ENCODE data around the gene EAF1. TPM values are rescaled to one million over a fixed set of nuclear protein-coding genes. Genes with fewer than 3 reads are reported as not detected.
"Not testable (repeated sequence)": the region's sequence is repeated elsewhere in the genome, so short reads cannot be mapped to it uniquely, and the experiment has no call there.

Gene EAF1
- total and polyA plus RNA-seq, 5 donors from 2014 or later = 7.9 to 27.9 (median 10.2) TPM

- no peak overlapping the region for H3K4me3 Mint-ChIP-seq
Measured at GRCh38 chr3:15409774-15410173, 17.6 kb upstream of the EAF1 start.

GRCh38 chr3:15410966-15411365, 16.4 kb upstream of the EAF1 start:
- not testable (repeated sequence) for DNase-seq; ATAC-seq (ENCODE audit: low read depth in 2 of 2); H3K27me3 Mint-ChIP-seq; H3K4me1 ChIP-seq (ENCODE audit: control insufficient read depth, insufficient read depth, low read length, poor library complexity, severe bottlenecking); H3K9me3 Mint-ChIP-seq; H3K27me3 ChIP-seq (ENCODE audit: control insufficient read depth, insufficient read depth, low read length); H3K9me3 ChIP-seq (ENCODE audit: control insufficient read depth in 2 of 2, low read length in 2 of 2); H3K4me3 ChIP-seq (ENCODE audit: low read depth, low read length); H3K4me3 Mint-ChIP-seq; H3K4me1 Mint-ChIP-seq; H3K27ac ChIP-seq (ENCODE audit: insufficient read depth, low read length, poor library complexity, severe bottlenecking)
- peaks cover 58% of the 10 kb centered on the region for H3K36me3 ChIP-seq (ENCODE audit: control insufficient read depth, insufficient read depth, low read length)
- H3K36me3 Mint-ChIP-seq = peaks cover 41% of the 10 kb centered on the region
- peak overlapping the region in 1 of 3 donors; percentile 54 for H3K27ac Mint-ChIP-seq

More at GRCh38 chr3:15409774-15410173, 17.6 kb upstream of the EAF1 start:
- Mint-ChIP-seq H3K36me3 (peaks cover 29% of the 10 kb centered on the region), H3K27me3 (no peaks in the 10 kb centered on the region), H3K4me1 (peaks cover 0 to 4% (median 0%) of the 10 kb centered on the region in 4 donors), H3K27ac (no peak overlapping the region), H3K9me3 (no peaks in the 10 kb centered on the region)
- Histone ChIP-seq H3K36me3 (ENCODE audit: control insufficient read depth, insufficient read depth, low read length) (peaks cover 46% of the 10 kb centered on the region), H3K4me3 (ENCODE audit: low read depth, low read length) (no peak overlapping the region), H3K4me1 (ENCODE audit: control insufficient read depth, insufficient read depth, low read length, poor library complexity, severe bottlenecking) (no peaks in the 10 kb centered on the region), H3K9me3 (ENCODE audit: control insufficient read depth in 2 of 2, low read length in 2 of 2) (no peaks in the 10 kb centered on the region), H3K27me3 (ENCODE audit: control insufficient read depth, insufficient read depth, low read length) (no peaks in the 10 kb centered on the region), H3K27ac (ENCODE audit: insufficient read depth, low read length, poor library complexity, severe bottlenecking) (no peak overlapping the region)
- no peak for DNase-seq
- ATAC-seq (ENCODE audit: low read depth in 2 of 2) = no peak

GRCh38 chr3:15420871-15421270, 6.5 kb upstream of the EAF1 start:
- ATAC-seq (ENCODE audit: low read depth in 2 of 2) = no peak
- Mint-ChIP-seq H3K9me3 (no peaks in the 10 kb centered on the region), H3K36me3 (peaks cover 34% of the 10 kb centered on the region), H3K4me3 (no peak overlapping the region), H3K27ac (no peak overlapping the region), H3K27me3 (no peaks in the 10 kb centered on the region), H3K4me1 (peaks cover 24 to 45% (median 29%) of the 10 kb centered on the region in 4 donors)
- DNase-seq = no peak
- Histone ChIP-seq H3K4me1 (ENCODE audit: control insufficient read depth, insufficient read depth, low read length, poor library complexity, severe bottlenecking) (peaks cover 12% of the 10 kb centered on the region), H3K27me3 (ENCODE audit: control insufficient read depth, insufficient read depth, low read length) (no peaks in the 10 kb centered on the region), H3K27ac (ENCODE audit: insufficient read depth, low read length, poor library complexity, severe bottlenecking) (no peak overlapping the region), H3K9me3 (ENCODE audit: control insufficient read depth in 2 of 2, low read length in 2 of 2) (no peaks in the 10 kb centered on the region), H3K4me3 (ENCODE audit: low read depth, low read length) (no peak overlapping the region), H3K36me3 (ENCODE audit: control insufficient read depth, insufficient read depth, low read length) (peaks cover 50% of the 10 kb centered on the region)

GRCh38 chr3:15426579-15427118, 749 bp upstream of the EAF1 start:
- Mint-ChIP-seq H3K4me1 (peaks cover 27 to 80% (median 51%) of the 10 kb centered on the region in 4 donors), H3K36me3 (peaks cover 31% of the 10 kb centered on the region), H3K4me3 (peak overlapping the region; percentile 92 to 100 (median 98)), H3K27ac (peak overlapping the region; percentile 96 to 99 (median 97)), H3K9me3 (no peaks in the 10 kb centered on the region), H3K27me3 (no peaks in the 10 kb centered on the region)
- Histone ChIP-seq H3K4me3 (ENCODE audit: low read depth, low read length) (peak overlapping the region; percentile 97), H3K4me1 (ENCODE audit: control insufficient read depth, insufficient read depth, low read length, poor library complexity, severe bottlenecking) (peaks cover 61% of the 10 kb centered on the region), H3K27me3 (ENCODE audit: control insufficient read depth, insufficient read depth, low read length) (no peaks in the 10 kb centered on the region), H3K27ac (ENCODE audit: insufficient read depth, low read length, poor library complexity, severe bottlenecking) (peak overlapping the region; percentile 82), H3K9me3 (ENCODE audit: control insufficient read depth in 2 of 2, low read length in 2 of 2) (no peaks in the 10 kb centered on the region), H3K36me3 (ENCODE audit: control insufficient read depth, insufficient read depth, low read length) (peaks cover 32% of the 10 kb centered on the region)
- no peak for ATAC-seq (ENCODE audit: low read depth in 2 of 2)
- DNase-seq = no peak

GRCh38 chr3:15427981-15428380, 583 bp downstream of the EAF1 start:
- Mint-ChIP-seq H3K4me3 (peak overlapping the region; percentile 92 to 100 (median 98)), H3K9me3 (no peaks in the 10 kb centered on the region), H3K27ac (peak overlapping the region; percentile 96 to 99 (median 97)), H3K27me3 (no peaks in the 10 kb centered on the region), H3K36me3 (peaks cover 28% of the 10 kb centered on the region), H3K4me1 (peaks cover 35 to 77% (median 53%) of the 10 kb centered on the region in 4 donors)
- Histone ChIP-seq H3K9me3 (ENCODE audit: control insufficient read depth in 2 of 2, low read length in 2 of 2) (no peaks in the 10 kb centered on the region), H3K27me3 (ENCODE audit: control insufficient read depth, insufficient read depth, low read length) (no peaks in the 10 kb centered on the region), H3K4me1 (ENCODE audit: control insufficient read depth, insufficient read depth, low read length, poor library complexity, severe bottlenecking) (peaks cover 61% of the 10 kb centered on the region), H3K36me3 (ENCODE audit: control insufficient read depth, insufficient read depth, low read length) (peaks cover 32% of the 10 kb centered on the region), H3K27ac (ENCODE audit: insufficient read depth, low read length, poor library complexity, severe bottlenecking) (peak overlapping the region; percentile 82), H3K4me3 (ENCODE audit: low read depth, low read length) (peak overlapping the region; percentile 97)
- DNase-seq (no peak), ATAC-seq (ENCODE audit: low read depth in 2 of 2) (no peak)

GRCh38 chr3:15428539-15428938, 1.1 kb downstream of the EAF1 start:
- Mint-ChIP-seq H3K4me3 (peak overlapping the region; percentile 92 to 100 (median 98)), H3K36me3 (peaks cover 31% of the 10 kb centered on the region), H3K27ac (peak overlapping the region; percentile 96 to 99 (median 97)), H3K9me3 (no peaks in the 10 kb centered on the region), H3K27me3 (no peaks in the 10 kb centered on the region), H3K4me1 (peaks cover 40 to 81% (median 56%) of the 10 kb centered on the region in 4 donors)
- Histone ChIP-seq H3K4me3 (ENCODE audit: low read depth, low read length) (peak overlapping the region; percentile 97), H3K36me3 (ENCODE audit: control insufficient read depth, insufficient read depth, low read length) (peaks cover 34% of the 10 kb centered on the region), H3K9me3 (ENCODE audit: control insufficient read depth in 2 of 2, low read length in 2 of 2) (no peaks in the 10 kb centered on the region), H3K27me3 (ENCODE audit: control insufficient read depth, insufficient read depth, low read length) (no peaks in the 10 kb centered on the region), H3K27ac (ENCODE audit: insufficient read depth, low read length, poor library complexity, severe bottlenecking) (no peak overlapping the region), H3K4me1 (ENCODE audit: control insufficient read depth, insufficient read depth, low read length, poor library complexity, severe bottlenecking) (peaks cover 61% of the 10 kb centered on the region)
- DNase-seq (peak in 1 of 3 donors; percentile 52), ATAC-seq (ENCODE audit: low read depth in 2 of 2) (peak; percentile 47 to 60)

GRCh38 chr3:15429080-15429479, 1.7 kb downstream of the EAF1 start:
- no peak overlapping the region for H3K27ac ChIP-seq (ENCODE audit: insufficient read depth, low read length, poor library complexity, severe bottlenecking)
- H3K9me3 ChIP-seq (ENCODE audit: control insufficient read depth in 2 of 2, low read length in 2 of 2) = no peaks in the 10 kb centered on the region
- H3K4me1 Mint-ChIP-seq = peaks cover 42 to 80% (median 58%) of the 10 kb centered on the region in 4 donors
- H3K36me3 Mint-ChIP-seq = peaks cover 32% of the 10 kb centered on the region
- H3K9me3 Mint-ChIP-seq = no peaks in the 10 kb centered on the region
- peak overlapping the region; percentile 96 to 99 (median 97) for H3K27ac Mint-ChIP-seq
- no peak for ATAC-seq (ENCODE audit: low read depth in 2 of 2)
- no peaks in the 10 kb centered on the region for H3K27me3 Mint-ChIP-seq
- H3K36me3 ChIP-seq (ENCODE audit: control insufficient read depth, insufficient read depth, low read length) = peaks cover 37% of the 10 kb centered on the region
- no peak for DNase-seq
- H3K4me3 Mint-ChIP-seq = peak overlapping the region; percentile 92 to 100 (median 98)
- peak overlapping the region; percentile 97 for H3K4me3 ChIP-seq (ENCODE audit: low read depth, low read length)
- H3K4me1 ChIP-seq (ENCODE audit: control insufficient read depth, insufficient read depth, low read length, poor library complexity, severe bottlenecking) = peaks cover 61% of the 10 kb centered on the region
- no peaks in the 10 kb centered on the region for H3K27me3 ChIP-seq (ENCODE audit: control insufficient read depth, insufficient read depth, low read length)

- DNase-seq (no peak), ATAC-seq (ENCODE audit: low read depth in 2 of 2) (no peak)
- Mint-ChIP-seq H3K9me3 (no peaks in the 10 kb centered on the region), H3K27me3 (no peaks in the 10 kb centered on the region), H3K27ac (no peak overlapping the region), H3K4me3 (peak overlapping the region in 2 of 4 donors; percentile 41 to 92), H3K36me3 (peaks cover 29% of the 10 kb centered on the region), H3K4me1 (peaks cover 35 to 71% (median 53%) of the 10 kb centered on the region in 4 donors)
- Histone ChIP-seq H3K4me1 (ENCODE audit: control insufficient read depth, insufficient read depth, low read length, poor library complexity, severe bottlenecking) (peaks cover 52% of the 10 kb centered on the region), H3K27me3 (ENCODE audit: control insufficient read depth, insufficient read depth, low read length) (no peaks in the 10 kb centered on the region), H3K36me3 (ENCODE audit: control insufficient read depth, insufficient read depth, low read length) (peaks cover 53% of the 10 kb centered on the region), H3K27ac (ENCODE audit: insufficient read depth, low read length, poor library complexity, severe bottlenecking) (no peak overlapping the region), H3K9me3 (ENCODE audit: control insufficient read depth in 2 of 2, low read length in 2 of 2) (no peaks in the 10 kb centered on the region), H3K4me3 (ENCODE audit: low read depth, low read length) (peak overlapping the region; percentile 97)
Measured at GRCh38 chr3:15430624-15431023, 3.2 kb downstream of the EAF1 start.

Measured in CD4-positive, CD25-positive, alpha-beta regulatory T cell (primary cell).